ENCODE data around the gene PLCB1. TPM values are rescaled to one million over a fixed set of nuclear protein-coding genes. Genes with fewer than 3 reads are reported as not detected.
"Not testable (repeated sequence)": the region's sequence is repeated elsewhere in the genome, so short reads cannot be mapped to it uniquely, and the experiment has no call there.

PLCB1 gene
- total RNA-seq, 3 donors from 2014 or later = 7.2 to 50.7 (median 8.8) TPM

- DNase-seq (peak; percentile 17 to 67 (median 62)), ATAC-seq (peak; percentile 73)
- intact Hi-C loops (cut with DNase I, micrococcal nuclease) = no loop called here
Measured at GRCh38 chr20:8431538-8432434, 299.7 kb downstream of the PLCB1 start.

GRCh38 chr20:8432435-8433148 is 300.5 kb downstream of the PLCB1 start:
- DNase-seq (no peak), ATAC-seq (no peak)
- no peak for TF ChIP-seq CTCF (IDR thresholded peaks at IDR 0.05)

More at GRCh38 chr20:8431538-8432434, 299.7 kb downstream of the PLCB1 start:
- TF ChIP-seq CTCF (IDR thresholded peaks at IDR 0.05) = no peak
- Histone ChIP-seq H3K9me3 (no peaks in the 10 kb centered on the region), H3K36me3 (ENCODE audit: low read depth) (no peaks in the 10 kb centered on the region), H3K4me3 (no peak overlapping the region), H3K4me1 (ENCODE audit: low read depth) (no peaks in the 10 kb centered on the region)

GRCh38 chr20:8433291-8433690 is 301.2 kb downstream of the PLCB1 start:
- Histone ChIP-seq H3K4me1 (ENCODE audit: low read depth) (no peaks in the 10 kb centered on the region), H3K9me3 (no peaks in the 10 kb centered on the region), H3K36me3 (ENCODE audit: low read depth) (no peaks in the 10 kb centered on the region), H3K4me3 (no peak overlapping the region)
- ATAC-seq = no peak
- intact Hi-C loops (cut with DNase I, micrococcal nuclease) = no loop called here
- DNase-seq = no peak
- TF ChIP-seq CTCF (IDR thresholded peaks at IDR 0.05) = no peak

More at GRCh38 chr20:8432435-8433148, 300.5 kb downstream of the PLCB1 start:
- no peaks in the 10 kb centered on the region for H3K4me1 ChIP-seq (ENCODE audit: low read depth)
- no peaks in the 10 kb centered on the region for H3K36me3 ChIP-seq (ENCODE audit: low read depth)
- no peak overlapping the region for H3K4me3 ChIP-seq
- intact Hi-C loops (cut with DNase I, micrococcal nuclease) = no loop called here
- no peaks in the 10 kb centered on the region for H3K9me3 ChIP-seq

- DNase-seq (no peak), ATAC-seq (no peak)
- no peaks in the 10 kb centered on the region for H3K9me3 ChIP-seq
- TF ChIP-seq CTCF (IDR thresholded peaks at IDR 0.05) = no peak
- intact Hi-C loops (cut with DNase I, micrococcal nuclease) = no loop called here
- H3K4me1 ChIP-seq (ENCODE audit: low read depth) = no peaks in the 10 kb centered on the region
- no peak overlapping the region for H3K4me3 ChIP-seq
- H3K36me3 ChIP-seq (ENCODE audit: low read depth) = no peaks in the 10 kb centered on the region
Measured at GRCh38 chr20:8434326-8434876, 302.3 kb downstream of the PLCB1 start.

GRCh38 chr20:8435285-8436035 is 303.4 kb downstream of the PLCB1 start:
- Histone ChIP-seq H3K4me1 (ENCODE audit: low read depth) (no peaks in the 10 kb centered on the region), H3K9me3 (no peaks in the 10 kb centered on the region), H3K36me3 (ENCODE audit: low read depth) (no peaks in the 10 kb centered on the region), H3K4me3 (no peak overlapping the region)
- DNase-seq = no peak
- no peak for ATAC-seq
- intact Hi-C loops (cut with DNase I, micrococcal nuclease) = no loop called here
- TF ChIP-seq CTCF (IDR thresholded peaks at IDR 0.05) = no peak

- H3K4me3 ChIP-seq; intact Hi-C loops (cut with DNase I, micrococcal nuclease); ATAC-seq: not testable (repeated sequence)
Measured at GRCh38 chr20:8436938-8437337, 304.9 kb downstream of the PLCB1 start.

More at GRCh38 chr20:8436938-8437337, 304.9 kb downstream of the PLCB1 start:
- not testable (repeated sequence) for DNase-seq; H3K36me3 ChIP-seq (ENCODE audit: low read depth); H3K9me3 ChIP-seq; H3K4me1 ChIP-seq (ENCODE audit: low read depth)

Data from mucosa of descending colon (tissue), 3 donors.